Fibroblast of lung (primary cell): ENCODE results near the gene TMEM225B.

Source experiments
- EZH2 ChIP-seq: IDR thresholded peaks from 2 replicates; pipeline ENCODE4 v1.5.1; 2012; ENCODE audit warnings: low read length, control low read depth, mild to moderate bottlenecking; ENCODE audit errors: missing control alignments
- TF ChIP-seq, protein P1 (sequence below), 2 donors: IDR thresholded peaks in 1 of 2; conservative IDR thresholded peaks in 1 of 2; 1 replicate in 1 of 2; 2 replicates in 1 of 2; pipeline ENCODE4 v1.5.1; 2011 to 2012; ENCODE audit warnings: low read length in 2 of 2, control low read depth in 1 of 2, inconsistent platforms in 1 of 2, low read depth in 1 of 2, mild to moderate bottlenecking in 1 of 2

DNA sequence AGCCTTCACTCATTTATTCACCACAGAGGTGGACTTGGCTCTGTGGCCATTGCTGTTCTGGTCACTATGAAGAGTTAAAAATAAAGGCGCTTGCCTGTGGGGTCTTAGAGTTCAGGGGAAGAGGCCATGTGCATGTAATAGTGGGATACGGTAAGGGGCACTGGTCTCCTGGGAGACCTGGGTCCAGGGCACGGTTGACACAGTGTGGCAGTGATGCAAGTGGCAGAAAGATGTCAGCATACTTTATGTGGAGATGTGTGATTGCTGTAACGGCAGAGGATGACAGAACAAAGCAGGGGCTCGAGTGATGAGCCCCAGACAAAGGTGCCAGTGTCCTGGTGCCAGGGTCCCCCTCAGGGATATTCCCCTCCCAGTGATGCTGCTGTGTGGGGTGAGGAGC lies 27.3 kb downstream of the TMEM225B start:
- TF ChIP-seq, protein P1, sequence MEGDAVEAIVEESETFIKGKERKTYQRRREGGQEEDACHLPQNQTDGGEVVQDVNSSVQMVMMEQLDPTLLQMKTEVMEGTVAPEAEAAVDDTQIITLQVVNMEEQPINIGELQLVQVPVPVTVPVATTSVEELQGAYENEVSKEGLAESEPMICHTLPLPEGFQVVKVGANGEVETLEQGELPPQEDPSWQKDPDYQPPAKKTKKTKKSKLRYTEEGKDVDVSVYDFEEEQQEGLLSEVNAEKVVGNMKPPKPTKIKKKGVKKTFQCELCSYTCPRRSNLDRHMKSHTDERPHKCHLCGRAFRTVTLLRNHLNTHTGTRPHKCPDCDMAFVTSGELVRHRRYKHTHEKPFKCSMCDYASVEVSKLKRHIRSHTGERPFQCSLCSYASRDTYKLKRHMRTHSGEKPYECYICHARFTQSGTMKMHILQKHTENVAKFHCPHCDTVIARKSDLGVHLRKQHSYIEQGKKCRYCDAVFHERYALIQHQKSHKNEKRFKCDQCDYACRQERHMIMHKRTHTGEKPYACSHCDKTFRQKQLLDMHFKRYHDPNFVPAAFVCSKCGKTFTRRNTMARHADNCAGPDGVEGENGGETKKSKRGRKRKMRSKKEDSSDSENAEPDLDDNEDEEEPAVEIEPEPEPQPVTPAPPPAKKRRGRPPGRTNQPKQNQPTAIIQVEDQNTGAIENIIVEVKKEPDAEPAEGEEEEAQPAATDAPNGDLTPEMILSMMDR (conservative IDR thresholded peaks at IDR 0.05 in 1 of 2, IDR thresholded peaks at IDR 0.05 in 1 of 2; ENCODE audit: low read depth in 1 of 2, low read length in 2 of 2), result no peak
- TF ChIP-seq EZH2, result no peak
